HG02884 (cell line): ENCODE results near the gene SLC18A2.
"Not testable (repeated sequence)": the region's sequence is repeated elsewhere in the genome, so short reads cannot be mapped to it uniquely, and the experiment has no call there.

Experiments
- ATAC-seq: cut with Tn5 transposase; IDR thresholded peaks from one replicate; pipeline ENCODE4 v1.9.1; 2021; ENCODE audit warnings: mild to moderate bottlenecking, moderate library complexity; ENCODE audit not compliant: unreplicated experiment

Gene SLC18A2

DNA sequence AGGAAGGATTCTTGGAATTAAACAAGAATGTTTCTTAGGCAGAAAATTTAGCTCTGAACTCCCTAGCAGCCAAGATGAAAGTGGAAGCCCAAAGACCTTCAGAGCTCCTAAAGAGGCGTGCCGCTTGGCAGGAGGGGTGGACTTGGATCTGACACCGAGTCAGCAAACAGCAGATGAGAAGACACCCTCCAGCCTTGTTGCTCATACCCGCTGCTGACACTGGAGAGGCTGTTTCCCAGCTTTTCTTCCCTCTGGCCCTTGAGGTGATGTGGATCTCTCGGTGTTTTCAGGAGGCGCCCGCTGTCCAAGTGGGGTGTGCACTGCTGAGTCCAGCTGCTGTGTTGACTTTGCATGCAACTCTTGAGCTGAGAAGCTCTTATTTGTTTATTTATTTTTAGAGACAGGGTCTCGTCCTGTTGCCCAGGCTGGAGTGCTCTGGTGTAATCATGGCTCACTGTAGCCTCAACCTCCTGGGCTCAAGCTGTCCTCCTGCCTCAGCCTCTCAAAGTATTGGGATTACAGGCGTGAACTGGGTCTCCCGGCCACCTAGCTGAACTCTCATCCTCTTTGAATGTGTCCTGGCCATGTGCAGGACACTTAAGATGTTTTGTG is 21.5 kb downstream of the SLC18A2 start:
- no peak for ATAC-seq

DNA sequence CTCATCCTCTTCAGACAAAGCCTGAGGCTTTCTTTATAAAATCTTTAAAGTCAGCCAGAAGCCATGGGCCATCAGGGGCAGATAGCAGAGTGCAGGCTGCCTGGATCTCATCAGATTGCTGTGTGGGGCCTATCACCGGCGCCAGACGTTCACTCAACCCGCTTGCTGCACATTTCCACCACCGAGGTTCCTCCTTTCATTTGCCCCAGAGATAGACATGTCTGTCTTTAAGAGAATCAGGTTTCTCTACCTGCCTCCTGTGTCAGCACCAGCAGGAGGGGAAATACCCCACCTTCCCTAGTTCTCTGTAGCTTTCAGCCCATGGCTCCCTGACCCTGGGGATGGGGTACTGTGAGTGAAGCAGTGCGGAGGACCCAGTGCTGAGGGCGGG is 22.0 kb downstream of the SLC18A2 start:
- ATAC-seq, result no peak

DNA sequence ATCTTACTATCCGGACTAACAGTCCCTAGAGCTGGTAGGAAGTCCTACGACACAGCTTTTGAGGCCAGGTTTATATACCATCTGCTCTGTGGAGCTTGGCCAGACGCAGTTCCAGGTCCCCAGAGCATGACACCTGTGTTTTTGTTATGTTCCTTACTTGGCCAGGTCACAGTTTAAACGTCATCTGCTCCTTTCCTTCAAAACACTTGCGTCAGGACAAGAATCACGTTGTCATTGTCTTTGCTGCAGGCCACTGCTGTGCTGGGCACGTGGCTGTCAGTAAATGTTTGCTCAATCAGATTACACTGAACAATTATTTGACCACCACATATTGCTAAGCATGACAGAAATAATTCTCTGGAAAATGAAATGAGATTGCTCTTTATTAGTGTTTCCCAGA is 23.9 kb downstream of the SLC18A2 start:
- ATAC-seq, result no peak

DNA sequence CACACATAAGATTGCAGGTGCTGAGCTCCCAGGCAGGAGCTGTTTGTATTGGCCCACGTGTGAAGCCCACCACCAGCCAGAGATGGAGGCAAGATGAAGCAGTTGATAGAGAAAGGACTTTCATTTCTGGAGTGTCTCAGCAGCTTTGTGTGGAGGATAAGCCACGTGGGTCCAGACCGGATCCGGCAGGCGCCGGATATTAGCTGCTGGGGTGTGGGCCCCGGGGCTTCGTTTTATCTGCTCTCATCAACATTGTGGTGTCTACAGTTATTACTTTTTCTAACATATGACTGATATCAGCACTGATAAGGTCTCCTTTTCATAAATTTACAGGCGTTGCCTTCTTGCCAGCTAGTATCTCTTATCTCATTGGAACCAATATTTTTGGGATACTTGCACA is 25.5 kb downstream of the SLC18A2 start:
- ATAC-seq, result no peak

DNA sequence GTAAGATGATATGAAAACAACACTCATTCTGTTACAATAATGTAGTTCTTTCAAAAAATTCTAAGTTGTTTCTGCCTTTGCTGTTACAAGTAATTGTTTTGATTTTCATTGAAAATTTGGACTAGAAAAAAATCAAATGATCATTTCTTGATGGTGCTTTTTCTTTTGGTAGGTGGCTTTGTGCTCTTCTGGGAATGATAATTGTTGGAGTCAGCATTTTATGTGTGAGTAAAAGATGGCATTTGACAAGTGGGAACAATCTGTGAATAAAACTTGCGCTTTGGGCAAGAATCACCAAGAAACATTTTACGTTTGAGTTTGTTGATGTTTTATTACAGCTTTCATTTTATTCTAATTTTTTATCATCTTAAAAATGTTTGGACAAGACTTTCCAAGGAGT is 25.9 kb downstream of the SLC18A2 start:
- ATAC-seq, result no peak

DNA sequence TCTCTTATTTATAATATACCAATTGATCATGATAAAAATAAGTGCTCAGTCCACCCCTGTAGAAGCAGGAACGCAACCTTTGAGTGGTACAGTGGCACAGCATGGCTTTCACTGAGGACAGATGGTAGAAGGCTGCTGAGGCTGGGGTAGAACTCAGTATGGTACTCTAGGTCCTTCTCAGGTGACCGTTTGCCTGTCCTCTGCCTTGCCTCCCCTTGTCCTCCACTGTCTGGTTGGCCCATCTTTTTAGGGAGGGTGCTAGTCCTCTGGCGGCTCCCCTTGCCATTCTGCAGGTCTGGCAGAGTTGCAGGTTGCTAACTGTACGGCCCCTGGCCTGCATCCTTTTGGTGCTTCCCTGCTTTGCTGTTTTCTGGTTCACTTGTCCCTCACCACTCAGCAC is 27.3 kb downstream of the SLC18A2 start:
- ATAC-seq, result no peak

DNA sequence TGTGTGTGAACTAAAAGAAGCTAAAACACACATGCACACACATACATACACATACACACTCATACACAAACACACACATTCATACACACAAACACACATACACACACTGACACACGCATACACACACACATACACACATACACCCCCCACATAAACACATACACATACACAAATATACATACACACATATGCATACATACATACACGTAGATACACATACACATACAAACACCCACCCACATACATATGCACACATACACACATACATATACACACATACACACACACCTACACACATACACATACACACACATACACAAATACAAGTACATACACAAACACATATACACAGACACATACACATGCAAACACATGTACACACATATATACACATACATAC is 28.0 kb downstream of the SLC18A2 start:
- ATAC-seq, result no peak

DNA sequence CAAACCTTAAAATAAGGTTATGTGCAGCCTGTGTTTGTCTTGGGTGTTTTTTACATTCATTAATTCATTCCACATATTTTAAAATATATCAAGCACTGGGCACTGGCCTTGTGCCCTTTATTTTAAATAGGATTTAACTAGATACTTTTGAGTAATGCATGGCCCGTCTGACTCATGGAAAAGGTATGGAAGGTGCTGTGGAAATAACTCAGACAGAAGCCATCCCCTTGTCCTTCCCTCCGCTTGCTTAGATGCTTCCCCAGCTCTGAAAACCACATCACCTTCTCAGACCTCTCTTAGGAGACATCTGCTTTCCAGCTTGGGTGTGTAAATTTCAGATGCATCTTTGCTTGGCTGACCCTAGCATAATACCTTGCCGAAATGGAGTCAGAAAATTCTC is 30.5 kb downstream of the SLC18A2 start:
- no peak for ATAC-seq

- no peak for ATAC-seq
These were observed 31.5 kb downstream of the SLC18A2 start for GRCh38 chr10:117272195-117273076.

DNA sequence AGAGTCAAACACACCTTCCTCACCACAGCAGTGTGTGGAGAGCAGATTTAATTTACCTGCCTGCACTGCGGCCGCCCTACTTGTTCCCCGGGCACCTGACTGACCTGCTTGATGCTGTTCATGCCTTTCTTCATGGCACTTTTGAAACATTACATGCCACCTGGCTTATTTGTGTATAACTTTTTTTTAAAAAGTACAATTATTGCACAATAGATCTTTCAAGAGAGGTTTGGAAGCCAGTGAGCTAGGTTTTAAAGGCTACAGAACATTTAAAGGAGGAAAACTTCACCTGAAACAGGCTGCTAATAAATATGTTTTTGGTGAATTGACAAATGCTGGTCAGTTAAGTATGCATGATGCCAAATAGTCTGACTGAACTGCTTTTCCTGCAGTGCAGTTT is 33.1 kb downstream of the SLC18A2 start:
- ATAC-seq, result no peak

DNA sequence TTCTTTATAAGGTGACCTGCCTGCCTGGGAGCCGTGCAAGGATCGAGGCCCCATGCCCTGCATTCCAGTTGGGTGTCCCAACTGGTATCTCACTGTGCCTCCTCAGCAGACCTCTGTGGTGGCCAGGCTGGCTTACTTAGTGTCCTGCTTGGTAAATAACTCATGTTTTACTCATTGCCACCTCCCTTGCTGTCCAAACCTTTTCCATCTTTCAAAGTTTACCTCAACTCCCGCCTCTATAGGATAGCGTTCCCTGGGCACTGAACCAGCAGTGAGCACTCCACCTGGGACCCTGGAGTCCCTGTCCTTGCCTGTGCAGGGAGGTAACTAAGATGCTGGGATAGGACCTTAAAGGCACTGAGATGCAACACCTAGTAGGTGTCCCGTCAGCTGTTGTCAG is 33.6 kb downstream of the SLC18A2 start:
- ATAC-seq, result no peak

DNA sequence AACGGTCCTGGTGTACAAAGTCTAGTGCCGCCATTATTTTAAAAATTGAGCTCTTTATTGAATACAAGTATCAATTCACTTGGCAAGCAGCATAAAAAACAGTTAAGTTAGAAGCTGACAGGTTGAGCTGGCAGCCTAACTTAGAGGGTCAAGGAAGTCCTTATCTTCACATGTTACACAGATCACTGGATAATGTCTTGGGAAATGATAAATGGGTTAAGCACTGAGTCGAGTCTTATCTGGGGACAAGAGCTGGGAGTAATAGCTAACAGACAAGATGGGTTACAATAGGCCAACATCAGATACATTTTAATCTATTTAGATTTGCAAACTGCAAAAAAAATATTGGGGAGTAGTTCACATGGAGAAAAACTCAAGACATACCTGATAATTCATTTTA is 34.2 kb downstream of the SLC18A2 start:
- ATAC-seq, result no peak

- no peak for ATAC-seq
These were observed 36.8 kb downstream of the SLC18A2 start for GRCh38 chr10:117277675-117278074.

- no peak for ATAC-seq
These were observed 44.0 kb downstream of the SLC18A2 start for GRCh38 chr10:117284716-117285494.

- not testable (repeated sequence) for ATAC-seq
These were observed 50.0 kb downstream of the SLC18A2 start for GRCh38 chr10:117290872-117291271.

- no peak for ATAC-seq
These were observed 53.2 kb downstream of the SLC18A2 start for GRCh38 chr10:117294039-117294645.

DNA sequence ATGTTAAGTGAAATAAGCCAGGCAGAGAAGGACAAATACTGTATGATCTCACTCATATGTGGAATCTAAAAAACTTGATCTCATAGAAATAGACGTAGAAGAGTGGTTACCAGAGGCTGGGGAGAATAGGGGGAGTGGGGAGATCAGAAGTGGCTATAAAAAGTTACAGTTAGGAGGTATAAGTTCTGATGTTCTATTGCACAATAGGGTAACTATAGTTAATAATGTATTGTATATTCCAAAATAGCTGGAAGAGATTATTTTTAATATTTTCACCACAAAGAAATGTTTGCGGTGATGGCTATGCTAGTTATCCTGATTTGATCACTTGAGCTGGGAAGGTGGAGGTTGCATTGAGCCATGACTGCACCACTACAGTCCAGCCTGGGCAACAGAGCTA is 53.8 kb downstream of the SLC18A2 start:
- no peak for ATAC-seq

DNA sequence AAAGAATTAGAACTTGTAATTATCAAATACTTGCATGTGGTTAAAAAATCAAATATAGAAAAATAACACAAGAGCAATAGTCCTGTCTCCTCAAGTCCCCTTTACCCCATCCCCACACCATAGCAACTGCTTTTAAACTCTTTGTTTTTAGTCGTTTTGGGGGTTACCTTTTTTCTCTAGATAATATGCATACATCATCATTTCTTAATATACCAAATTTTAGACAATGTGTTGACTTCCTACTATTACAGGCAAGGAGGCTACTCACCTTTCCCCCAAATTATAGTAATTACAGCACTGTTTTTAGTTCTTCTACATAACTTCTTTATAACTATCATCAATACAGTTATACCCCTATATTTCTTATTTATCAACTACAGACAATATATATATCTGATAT is 57.3 kb downstream of the SLC18A2 start:
- no peak for ATAC-seq

DNA sequence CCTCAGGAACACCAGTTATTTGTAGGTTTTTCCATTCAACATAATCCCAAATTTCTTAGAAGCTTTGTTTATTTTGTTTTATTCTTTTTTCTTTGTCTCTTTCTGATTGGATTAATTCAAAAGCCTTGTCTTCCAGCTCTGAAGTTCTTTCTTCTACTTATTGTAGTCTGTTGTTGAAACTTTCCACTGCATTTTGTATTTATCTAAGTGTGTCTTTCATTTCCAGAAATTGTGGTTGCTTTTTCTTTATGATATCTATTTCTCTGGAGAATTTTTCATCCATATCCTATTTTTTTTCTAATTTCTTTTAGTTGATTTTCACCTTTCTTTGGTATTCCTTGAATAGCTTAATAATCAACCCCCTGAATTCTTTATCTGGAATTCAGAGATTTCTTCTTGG is 58.5 kb downstream of the SLC18A2 start:
- no peak for ATAC-seq

DNA sequence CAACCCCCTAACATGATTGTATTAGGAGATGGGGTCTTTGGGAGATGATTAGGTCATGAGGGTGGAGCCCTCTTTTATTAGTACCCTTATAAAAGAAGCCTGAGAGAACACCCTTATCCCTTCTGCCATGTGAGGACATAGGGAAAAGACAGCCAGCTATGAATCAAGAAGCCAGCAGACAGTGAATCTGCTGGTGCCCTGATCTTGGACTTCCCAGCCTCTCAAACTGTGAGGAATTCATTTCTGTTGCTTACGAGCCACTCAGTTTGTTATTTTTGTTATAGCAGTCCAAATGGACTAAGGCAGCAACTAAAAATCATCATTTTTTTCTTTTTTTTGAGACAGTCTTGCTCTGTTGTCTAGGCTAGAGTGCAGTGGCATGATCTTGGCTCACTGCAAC is 59.8 kb downstream of the SLC18A2 start:
- no peak for ATAC-seq

- ATAC-seq, result not testable (repeated sequence)
These were observed 62.5 kb downstream of the SLC18A2 start for GRCh38 chr10:117303451-117303850.
